Measurements from ENCODE around the gene NPEPL1.
"Not testable (repeated sequence)": the region's sequence is repeated elsewhere in the genome, so short reads cannot be mapped to it uniquely, and the experiment has no call there.

The NPEPL1 gene

GRCh38 chr20:58719971-58720371 is 27.4 kb downstream of the NPEPL1 start:
- in situ Hi-C loops (cut with MboI; ENCODE audit: low pct_unique_long_range_greater_than_20kb, low sequenced_read_pairs), result no loop called here
- no peak for DNase-seq

GRCh38 chr20:58720890-58721289 is 28.3 kb downstream of the NPEPL1 start:
- DNase-seq, result no peak
- in situ Hi-C loops (cut with MboI; ENCODE audit: low pct_unique_long_range_greater_than_20kb, low sequenced_read_pairs), result no loop called here

DNA sequence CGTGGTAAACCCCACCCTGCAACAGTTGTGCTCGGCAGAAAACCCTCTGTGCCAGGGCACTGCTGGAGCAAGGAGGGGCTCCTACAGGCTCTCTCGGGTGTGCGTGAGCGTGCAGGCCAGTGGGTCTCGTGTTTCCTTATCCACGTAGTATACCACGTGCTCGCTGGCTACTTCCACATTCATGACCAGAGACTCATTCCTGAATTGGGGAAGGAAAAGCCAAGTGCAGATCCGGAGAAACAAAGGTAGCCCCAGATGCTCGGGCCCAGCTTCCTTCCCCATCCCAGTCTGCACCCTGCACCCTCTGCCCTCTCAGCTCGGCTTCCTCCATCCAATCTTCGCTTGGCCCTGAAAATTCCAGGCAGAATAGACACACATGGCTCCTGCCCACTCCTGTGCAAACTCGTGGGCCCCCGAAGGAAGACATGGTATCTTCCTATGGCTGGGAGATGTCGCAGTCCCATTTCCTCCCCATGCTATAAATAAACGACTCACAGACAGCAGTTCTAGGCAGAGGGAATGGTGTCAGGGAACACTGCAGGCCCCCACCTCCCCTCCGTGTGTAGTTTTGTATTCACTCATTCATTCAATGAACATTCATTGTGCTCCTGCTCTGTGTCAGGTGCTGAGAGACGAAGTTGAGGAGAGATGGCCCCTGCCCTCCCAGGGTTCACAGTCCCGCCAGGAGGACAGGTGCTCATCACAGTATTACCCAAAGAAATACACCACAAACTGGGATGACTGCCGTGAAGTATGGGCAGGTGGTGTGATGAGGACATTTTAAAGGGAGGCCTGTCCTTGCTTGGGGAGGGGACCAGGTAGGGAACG is 29.6 kb downstream of the NPEPL1 start:
- in situ Hi-C loops (cut with MboI; ENCODE audit: low pct_unique_long_range_greater_than_20kb, low sequenced_read_pairs), result no loop called here
- no peak for DNase-seq

DNA sequence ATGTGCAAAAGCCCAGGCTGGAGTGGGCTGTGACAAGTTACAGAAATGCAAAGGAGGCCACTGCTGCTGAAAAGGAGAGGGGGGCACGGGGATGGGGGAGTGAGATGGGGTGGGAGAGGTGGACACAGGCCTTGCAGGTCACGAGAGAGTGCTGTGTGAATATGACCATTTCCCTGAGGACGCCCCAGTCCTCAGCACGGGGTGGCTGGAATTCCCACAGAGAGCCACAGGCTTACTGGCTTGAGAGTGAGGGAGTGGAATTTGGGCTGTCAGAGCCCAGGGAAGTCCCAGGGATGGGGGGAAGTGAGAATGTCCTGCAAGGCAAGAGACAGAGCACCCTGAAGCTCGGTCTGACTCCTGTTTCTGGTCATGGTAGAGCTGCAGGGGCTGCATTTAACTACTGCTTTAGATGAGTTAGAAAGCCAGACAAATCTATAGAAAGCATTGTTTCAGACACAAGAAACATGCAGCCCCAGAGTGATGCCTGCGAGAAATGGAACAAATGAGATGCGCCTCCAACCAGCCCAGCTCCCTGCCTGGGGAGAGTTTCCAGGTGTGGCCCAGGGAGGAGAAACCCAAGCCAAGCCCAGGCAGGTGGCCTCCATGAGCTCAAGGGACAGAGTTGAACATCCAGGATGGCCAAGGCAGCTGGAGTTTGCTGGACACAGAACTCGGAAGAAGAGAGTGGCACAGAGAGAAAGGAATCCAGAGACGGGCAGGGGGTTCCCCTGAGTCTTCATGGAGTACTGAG is 30.5 kb downstream of the NPEPL1 start:
- no peak for DNase-seq
- in situ Hi-C loops (cut with MboI; ENCODE audit: low pct_unique_long_range_greater_than_20kb, low sequenced_read_pairs), result no loop called here

- in situ Hi-C loops (cut with MboI; ENCODE audit: low pct_unique_long_range_greater_than_20kb, low sequenced_read_pairs), result no loop called here
Observed at GRCh38 chr20:58723628-58723984, 31.0 kb downstream of the NPEPL1 start.

DNA sequence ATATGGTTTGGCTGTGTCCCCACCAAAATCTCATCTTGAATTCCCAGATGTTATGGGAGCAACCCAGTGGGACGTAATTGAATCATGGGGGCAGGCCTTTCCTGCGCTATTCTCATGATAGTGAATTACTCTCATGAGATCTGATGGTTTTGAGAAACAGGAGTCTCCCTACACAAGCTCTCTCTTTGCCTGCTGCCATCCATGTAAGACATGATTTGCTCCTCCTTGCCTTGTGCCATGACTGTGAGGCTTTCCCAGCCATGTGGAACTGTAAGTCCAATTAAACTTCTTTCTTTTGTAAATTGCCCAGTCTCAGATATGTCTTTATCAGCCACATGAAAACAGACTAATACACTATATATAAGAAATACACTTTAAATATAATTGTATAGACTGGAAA is 33.6 kb downstream of the NPEPL1 start:
- DNase-seq; in situ Hi-C loops (cut with MboI; ENCODE audit: low pct_unique_long_range_greater_than_20kb, low sequenced_read_pairs): not testable (repeated sequence)

More at GRCh38 chr20:58723628-58723984, 31.0 kb downstream of the NPEPL1 start:
- no peak for DNase-seq

DNA sequence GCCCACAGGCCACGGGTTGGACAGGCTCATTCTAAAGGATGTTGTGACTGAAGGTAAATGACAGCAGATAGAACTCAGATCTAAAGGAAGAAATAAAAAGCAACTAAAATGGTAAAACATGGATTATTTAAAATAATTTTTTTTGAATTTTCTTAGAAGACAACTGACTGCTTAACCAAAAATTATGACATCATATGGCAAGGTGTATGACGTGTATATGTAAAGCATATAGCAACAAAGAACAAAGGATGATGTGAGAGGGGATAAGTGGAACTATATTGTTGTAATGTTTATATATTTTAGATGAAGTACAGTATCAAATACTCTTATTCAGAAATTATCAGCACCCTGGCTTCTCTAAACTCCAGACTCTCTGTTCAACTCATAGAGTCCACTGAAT is 38.6 kb downstream of the NPEPL1 start:
- DNase-seq, result no peak
- in situ Hi-C loops (cut with MboI; ENCODE audit: low pct_unique_long_range_greater_than_20kb, low sequenced_read_pairs), result no loop called here

DNA sequence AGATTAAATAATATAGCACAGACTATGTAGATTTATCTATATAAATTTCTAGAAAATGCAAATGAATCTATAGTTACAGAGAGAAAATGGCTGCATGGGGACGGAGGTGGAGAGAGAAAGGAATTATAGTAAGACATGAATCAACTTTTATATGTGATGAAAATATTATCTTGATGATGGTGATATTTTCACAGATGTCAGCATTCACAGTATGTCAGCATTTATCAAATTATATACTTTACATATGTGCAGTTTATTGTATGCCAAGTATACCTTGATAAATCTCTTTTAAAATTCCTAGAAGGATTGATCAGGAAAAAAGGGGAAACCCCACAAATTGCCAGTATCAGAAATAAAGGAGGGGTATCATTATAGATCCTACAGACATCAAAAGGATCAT is 44.6 kb downstream of the NPEPL1 start:
- DNase-seq, result no peak
- in situ Hi-C loops (cut with MboI; ENCODE audit: low pct_unique_long_range_greater_than_20kb, low sequenced_read_pairs), result no loop called here

DNA sequence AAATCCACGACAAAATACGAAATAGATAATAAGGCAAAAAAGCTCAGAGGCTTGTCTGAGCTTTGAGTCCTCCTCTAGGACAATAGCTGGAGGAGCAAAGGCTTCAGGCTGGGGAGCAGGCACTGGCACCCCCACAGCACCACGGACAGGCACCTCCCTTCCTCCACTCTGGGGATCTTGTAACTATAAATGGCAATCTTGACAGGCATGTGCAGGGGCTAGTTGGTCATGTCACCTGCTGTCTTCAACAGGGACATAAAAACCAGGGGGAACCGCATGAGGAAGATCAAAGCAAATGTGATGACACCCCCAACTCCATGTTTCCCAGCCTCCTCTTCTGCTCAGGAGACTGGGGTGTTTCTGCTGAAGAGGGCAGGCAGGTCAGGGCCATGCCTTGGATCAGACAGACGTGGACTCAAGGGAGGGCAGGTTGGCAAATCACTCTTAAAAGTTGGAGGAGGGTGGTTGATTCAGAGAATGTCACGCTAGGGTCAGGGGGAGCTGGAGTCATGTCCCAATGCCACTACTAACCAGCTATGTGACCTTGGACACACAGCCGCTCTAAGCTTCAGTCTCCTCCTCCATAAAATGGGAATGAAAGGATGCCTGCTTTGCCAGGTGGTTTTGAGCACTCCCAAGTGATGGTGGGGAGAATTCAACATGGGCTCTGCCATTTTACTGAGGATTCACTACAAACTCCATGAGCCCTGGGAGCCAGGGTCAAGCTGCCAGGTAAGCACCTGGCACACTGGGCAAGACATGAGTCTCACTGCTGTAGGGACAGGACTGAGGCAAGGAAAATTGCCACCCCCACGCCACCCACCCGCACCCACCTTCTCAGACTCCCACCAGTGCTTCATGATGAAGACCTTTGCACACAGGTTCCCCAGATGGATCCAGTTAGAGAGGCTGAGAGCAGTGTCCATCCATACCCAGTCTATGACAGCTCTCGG is 48.0 kb downstream of the NPEPL1 start:
- in situ Hi-C loops (cut with MboI; ENCODE audit: low pct_unique_long_range_greater_than_20kb, low sequenced_read_pairs), result no loop called here
- no peak for DNase-seq

DNA sequence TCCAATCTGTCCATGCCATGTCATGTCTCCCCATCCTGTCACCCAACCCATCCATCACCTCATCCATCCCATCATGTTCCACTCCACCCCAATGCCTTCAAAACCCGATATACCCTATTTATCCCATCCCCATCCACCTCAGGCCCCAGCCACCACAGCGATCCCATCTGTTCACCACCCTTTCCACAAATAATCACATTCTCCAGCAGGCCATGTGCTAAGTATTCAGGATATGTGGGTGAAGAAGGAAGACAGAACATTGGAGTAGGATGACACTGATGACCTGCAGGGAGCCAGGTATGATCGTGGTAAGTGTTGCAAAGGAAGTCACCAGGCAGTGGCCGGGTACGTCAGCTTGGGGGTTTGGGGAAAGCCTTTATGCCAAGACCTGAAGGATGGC is 48.8 kb downstream of the NPEPL1 start:
- no peak for DNase-seq
- in situ Hi-C loops (cut with MboI; ENCODE audit: low pct_unique_long_range_greater_than_20kb, low sequenced_read_pairs), result no loop called here

DNA sequence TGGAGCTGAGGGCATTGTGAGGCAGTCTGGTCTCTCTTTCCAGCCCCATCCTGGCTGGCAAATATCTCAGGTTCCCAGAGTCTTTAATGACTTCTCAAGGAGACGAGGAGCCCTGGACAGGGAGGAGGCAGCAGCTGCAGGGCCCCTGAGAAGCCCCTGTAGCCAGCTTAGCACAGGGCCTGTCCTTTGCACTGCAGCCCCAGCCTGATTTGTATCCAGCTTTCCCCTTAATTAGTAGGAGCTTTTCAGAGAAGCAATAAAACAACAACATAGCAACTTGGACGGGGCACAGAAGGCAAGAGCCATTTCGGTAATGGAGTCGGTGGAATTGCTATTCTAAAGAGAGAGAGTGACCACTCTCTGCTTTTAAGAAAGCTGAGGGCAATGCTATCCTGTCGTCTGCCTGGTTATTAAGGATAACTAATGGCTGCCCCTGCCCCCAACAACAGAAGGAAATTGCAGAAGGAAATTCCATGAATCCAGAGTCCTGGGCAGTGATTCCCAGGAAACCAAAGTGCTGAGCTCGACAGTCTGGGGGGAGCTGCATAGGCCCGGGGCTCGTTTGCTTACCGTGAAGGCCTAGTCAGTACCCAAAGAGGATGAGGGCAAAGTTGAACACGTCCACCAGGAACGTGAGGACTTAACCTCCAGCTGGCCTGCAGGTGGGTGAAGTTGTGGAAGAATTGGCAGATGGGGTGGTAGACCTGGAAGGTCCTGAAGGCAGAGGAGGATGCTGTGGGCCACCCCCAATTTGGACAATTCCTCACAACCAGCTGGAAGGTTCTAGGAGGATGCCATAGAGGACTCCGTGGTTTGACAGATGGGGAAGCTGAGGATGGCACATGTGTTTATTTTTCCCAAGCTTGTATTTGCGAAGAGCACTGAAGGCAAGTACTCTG is 50.3 kb downstream of the NPEPL1 start:
- no peak for DNase-seq
- in situ Hi-C loops (cut with MboI; ENCODE audit: low pct_unique_long_range_greater_than_20kb, low sequenced_read_pairs), result no loop called here

DNA sequence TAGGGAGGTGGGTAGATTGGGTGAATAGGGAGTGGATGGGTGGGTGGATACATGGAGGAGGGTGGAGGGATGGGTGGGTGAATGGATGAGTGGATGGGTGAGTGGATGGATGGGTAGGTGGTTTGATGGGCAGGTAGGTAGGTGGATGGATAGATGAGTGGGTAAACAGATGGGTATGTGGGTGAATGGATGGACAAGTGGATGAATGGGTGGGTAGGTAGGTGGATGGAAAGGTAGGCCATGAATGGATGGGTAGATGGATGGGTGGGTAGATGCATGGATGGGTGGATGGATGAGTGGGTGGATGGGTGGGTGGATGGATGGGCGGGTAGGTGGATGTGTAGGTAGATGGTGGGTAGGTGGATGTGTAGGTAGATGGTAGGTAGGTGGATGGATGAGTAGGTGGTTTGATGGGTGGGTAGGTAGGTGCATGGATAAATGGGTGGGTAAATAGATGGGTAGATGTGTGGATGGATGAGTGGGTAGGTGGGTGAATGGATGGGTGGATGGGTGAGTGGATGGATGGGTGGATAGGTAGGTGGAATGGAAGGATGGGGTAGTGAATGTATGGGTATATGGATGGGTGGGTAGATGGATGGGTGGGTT is 51.4 kb downstream of the NPEPL1 start:
- in situ Hi-C loops (cut with MboI; ENCODE audit: low pct_unique_long_range_greater_than_20kb, low sequenced_read_pairs), result no loop called here
- DNase-seq, result no peak

- in situ Hi-C loops (cut with MboI; ENCODE audit: low pct_unique_long_range_greater_than_20kb, low sequenced_read_pairs), result no loop called here
- DNase-seq, result no peak
Observed at GRCh38 chr20:58744836-58745235, 52.2 kb downstream of the NPEPL1 start.

GRCh38 chr20:58745391-58745790 is 52.8 kb downstream of the NPEPL1 start:
- DNase-seq, result no peak
- in situ Hi-C loops (cut with MboI; ENCODE audit: low pct_unique_long_range_greater_than_20kb, low sequenced_read_pairs), result no loop called here

DNA sequence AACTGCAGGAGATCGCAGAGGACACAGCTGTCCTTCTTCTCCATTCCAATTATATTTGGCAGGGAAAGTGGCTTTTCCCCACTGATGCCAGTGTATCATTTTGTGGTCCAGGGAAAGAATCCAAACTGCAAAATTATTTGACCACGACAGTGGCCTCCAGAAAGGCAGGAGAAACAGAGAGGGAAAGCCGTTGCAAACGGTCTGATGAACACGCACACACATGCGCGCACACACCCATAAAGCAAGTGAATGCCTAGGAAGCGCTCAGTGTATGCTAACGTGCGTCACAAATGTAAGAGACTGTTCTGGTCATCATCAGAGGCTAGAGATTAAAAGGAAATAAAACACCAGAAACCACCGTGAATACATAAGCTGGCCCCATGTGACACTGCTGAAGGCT is 54.0 kb downstream of the NPEPL1 start:
- DNase-seq, result no peak
- in situ Hi-C loops (cut with MboI; ENCODE audit: low pct_unique_long_range_greater_than_20kb, low sequenced_read_pairs), result no loop called here

DNA sequence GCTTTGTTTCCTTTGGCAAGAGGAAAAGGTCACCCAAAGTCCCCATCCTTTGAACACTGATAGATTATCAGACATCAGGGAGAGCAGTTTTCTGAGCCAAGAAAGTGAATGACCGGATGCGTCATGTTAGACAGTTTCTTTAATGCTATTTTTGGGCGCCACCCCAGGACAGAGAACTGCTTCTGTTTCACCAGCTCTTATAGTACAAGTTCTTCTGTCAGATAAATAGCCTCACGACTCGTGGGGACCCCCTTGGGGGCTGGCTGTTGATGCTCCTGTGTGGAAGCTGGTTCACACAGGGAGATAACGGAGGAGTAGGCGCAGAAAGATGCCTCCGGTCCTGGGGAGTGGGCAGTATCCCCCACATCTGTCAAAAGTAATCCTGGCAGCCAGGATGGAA is 54.6 kb downstream of the NPEPL1 start:
- in situ Hi-C loops (cut with MboI; ENCODE audit: low pct_unique_long_range_greater_than_20kb, low sequenced_read_pairs), result no loop called here

DNA sequence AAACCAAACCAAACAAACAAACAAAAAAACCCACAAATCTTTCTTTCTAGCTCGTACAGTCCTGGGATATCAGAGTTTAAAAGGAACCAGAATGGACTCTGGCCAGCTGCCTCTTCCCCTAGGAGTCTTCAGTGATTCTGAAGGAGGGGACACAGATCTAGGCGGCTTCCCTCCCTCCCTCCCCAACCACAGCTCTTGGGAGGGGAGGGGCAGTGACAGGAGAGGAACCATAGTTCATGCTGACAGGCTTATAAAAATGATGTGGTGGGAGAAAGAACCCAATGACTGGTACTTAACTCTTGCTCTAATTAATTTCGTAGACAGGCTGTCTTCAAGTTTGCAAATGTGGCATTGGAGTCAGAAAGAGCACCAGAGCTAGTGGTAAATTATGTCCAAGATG is 56.0 kb downstream of the NPEPL1 start:
- no peak for DNase-seq
- in situ Hi-C loops (cut with MboI; ENCODE audit: low pct_unique_long_range_greater_than_20kb, low sequenced_read_pairs), result no loop called here

More for the DNA sequence above, 54.6 kb downstream of the NPEPL1 start:
- no peak for DNase-seq

DNA sequence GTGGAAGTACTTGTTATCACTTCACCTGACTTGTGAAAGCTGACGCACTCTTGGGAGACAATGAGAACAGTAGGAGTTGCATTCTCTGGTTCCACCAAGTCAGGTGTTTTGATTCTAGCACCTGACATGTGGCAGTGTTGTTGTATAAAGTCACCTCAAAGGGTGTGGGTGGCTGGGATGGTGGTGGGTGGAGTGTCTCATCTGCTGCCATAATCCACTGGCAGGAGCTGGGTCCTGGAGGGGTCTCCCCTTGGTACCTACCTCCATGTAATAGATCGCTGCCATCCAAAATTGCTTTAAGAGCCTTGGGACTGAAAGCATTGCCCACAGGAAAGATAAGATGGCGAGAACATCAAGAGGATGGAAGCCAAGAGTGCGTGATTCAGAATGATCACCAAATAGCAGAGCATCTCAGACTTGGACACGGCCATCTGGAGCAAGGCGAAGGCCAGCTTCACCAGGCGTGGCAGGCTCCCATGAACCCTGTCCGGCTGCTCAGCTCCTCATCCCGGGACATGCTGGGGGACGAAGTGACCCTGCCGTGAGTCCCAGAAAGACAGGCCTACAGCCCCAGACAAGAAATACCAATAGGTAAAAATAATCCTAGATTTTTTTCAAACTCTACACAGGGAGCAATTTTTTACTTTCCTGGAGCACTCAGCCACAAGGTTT is 56.6 kb downstream of the NPEPL1 start:
- in situ Hi-C loops (cut with MboI; ENCODE audit: low pct_unique_long_range_greater_than_20kb, low sequenced_read_pairs), result no loop called here
- DNase-seq, result no peak

All from KBM-7 (cell line).